H9 (cell line): ENCODE results near the gene DPH5. TPM values are rescaled to one million over a fixed set of nuclear protein-coding genes. Genes with fewer than 3 reads are reported as not detected.

Source experiments
- DNase-seq: peaks from one replicate; pipeline ENCODE4 v3.0.0-alpha.2; 2017
- H2AFZ ChIP-seq: one replicate; pipeline ENCODE4 v1.6.1; 2013; ENCODE audit warnings: mild to moderate bottlenecking, low read length, control low read depth, moderate library complexity
- H2AK5ac ChIP-seq: 2 replicates; pipeline ENCODE4 v1.6.1; 2013; ENCODE audit warnings: low read length, control low read depth, mixed read lengths; ENCODE audit not compliant: insufficient read length
- H2BK120ac ChIP-seq: one replicate; pipeline ENCODE4 v1.6.1; 2013; ENCODE audit warnings: low read depth, mild to moderate bottlenecking, low read length, control low read depth, inconsistent platforms; ENCODE audit not compliant: poor library complexity, severe bottlenecking
- H2BK12ac ChIP-seq: 2 replicates; pipeline ENCODE4 v1.6.1; 2013; ENCODE audit warnings: low read length, control low read depth, mixed read lengths, low read depth; ENCODE audit not compliant: insufficient read length
- H2BK15ac ChIP-seq: 2 replicates; pipeline ENCODE4 v1.6.1; 2013; ENCODE audit warnings: low read depth, low read length, control low read depth
- H2BK20ac ChIP-seq: one replicate; pipeline ENCODE4 v1.6.1; 2013; ENCODE audit warnings: low read depth, mild to moderate bottlenecking, low read length, control low read depth, inconsistent platforms; ENCODE audit not compliant: poor library complexity, severe bottlenecking
- H2BK5ac ChIP-seq: 2 replicates; pipeline ENCODE4 v1.6.1; 2013; ENCODE audit warnings: low read length, control low read depth, mixed read lengths; ENCODE audit not compliant: insufficient read length
- H3K14ac ChIP-seq: 2 replicates; pipeline ENCODE4 v1.6.1; 2013; ENCODE audit warnings: low read length, control low read depth; ENCODE audit not compliant: insufficient read depth
- H3K18ac ChIP-seq: 2 replicates; pipeline ENCODE4 v1.6.1; 2013; ENCODE audit warnings: low read depth, mild to moderate bottlenecking, mixed read lengths, low read length, control low read depth; ENCODE audit not compliant: insufficient read length
- H3K23ac ChIP-seq: 2 replicates; pipeline ENCODE4 v1.6.1; 2013; ENCODE audit warnings: low read length, control low read depth, mixed read lengths, low read depth; ENCODE audit not compliant: insufficient read length
- H3K23me2 ChIP-seq: 2 replicates; pipeline ENCODE4 v1.6.1; 2013; ENCODE audit warnings: low read depth, mild to moderate bottlenecking, mixed read lengths, low read length, control low read depth; ENCODE audit not compliant: insufficient read length, poor library complexity, severe bottlenecking
- H3K27ac ChIP-seq: 2 replicates; pipeline ENCODE4 v1.5.1; 2013; ENCODE audit warnings: low read length, control low read depth, mixed read lengths, low read depth; ENCODE audit not compliant: insufficient read length
- H3K27me3 ChIP-seq: 2 replicates; pipeline ENCODE4 v1.6.1; 2013; ENCODE audit warnings: low read length, control low read depth, inconsistent platforms; ENCODE audit not compliant: insufficient read depth
- H3K4ac ChIP-seq: 2 replicates; pipeline ENCODE4 v1.6.1; 2013; ENCODE audit warnings: low read depth, mild to moderate bottlenecking, control low read depth, inconsistent platforms, low read length, moderate library complexity
- H3K4me1 ChIP-seq: 2 replicates; pipeline ENCODE4 v1.6.1; 2013; ENCODE audit warnings: low read length, control low read depth, inconsistent platforms; ENCODE audit not compliant: insufficient read depth
- H3K4me2 ChIP-seq: 2 replicates; pipeline ENCODE4 v1.6.1; 2013; ENCODE audit warnings: low read length, control low read depth, mixed read lengths; ENCODE audit not compliant: insufficient read length, insufficient read depth
- H3K56ac ChIP-seq: 2 replicates; pipeline ENCODE4 v1.6.1; 2013; ENCODE audit warnings: low read depth, mild to moderate bottlenecking, mixed read lengths, low read length, control low read depth; ENCODE audit not compliant: insufficient read length
- H3K79me1 ChIP-seq: 2 replicates; pipeline ENCODE4 v1.6.1; 2013; ENCODE audit warnings: low read depth, mild to moderate bottlenecking, moderate library complexity, low read length, control low read depth, inconsistent platforms; ENCODE audit not compliant: insufficient read depth, poor library complexity, severe bottlenecking
- H3K79me2 ChIP-seq: 2 replicates; pipeline ENCODE4 v1.6.1; 2013; ENCODE audit warnings: low read length, control low read depth, inconsistent platforms; ENCODE audit not compliant: insufficient read depth
- H3K9ac ChIP-seq: 2 replicates; pipeline ENCODE4 v1.6.1; 2013; ENCODE audit warnings: low read length, control low read depth, mixed read lengths; ENCODE audit not compliant: insufficient read length; ENCODE audit errors: extremely low read depth
- H3K9me3 ChIP-seq: one replicate; pipeline ENCODE4 v1.6.1; 2013; ENCODE audit warnings: low read depth, low read length, inconsistent platforms; ENCODE audit not compliant: control insufficient read depth
- H3T11ph ChIP-seq: one replicate; pipeline ENCODE4 v1.6.1; 2013; ENCODE audit warnings: mild to moderate bottlenecking, low read length, control low read depth, inconsistent platforms
- H4K20me1 ChIP-seq: one replicate; pipeline ENCODE4 v1.6.1; 2013; ENCODE audit not compliant: control insufficient read depth, insufficient read length, insufficient read depth
- H4K5ac ChIP-seq: 2 replicates; pipeline ENCODE4 v1.6.1; 2013; ENCODE audit warnings: low read depth, mild to moderate bottlenecking, mixed read lengths, low read length, control low read depth; ENCODE audit not compliant: insufficient read length
- H4K8ac ChIP-seq: replicated peaks from 2 replicates; pipeline ENCODE4 v1.6.1; 2013; ENCODE audit warnings: low read length, control low read depth, mixed read lengths, low read depth; ENCODE audit not compliant: insufficient read length
- H4K91ac ChIP-seq: 2 replicates; pipeline ENCODE4 v1.6.1; 2013; ENCODE audit warnings: low read depth, mild to moderate bottlenecking, moderate library complexity, mixed read lengths, low read length, control low read depth; ENCODE audit not compliant: insufficient read length
- H3K27ac Mint-ChIP-seq, 3 experiments: 2 replicates in 2 of 3; 3 replicates in 1 of 3; pipeline ENCODE4 v1.8.0; 2020 to 2021; ENCODE audit warnings: mixed read lengths in 3 of 3, mild to moderate bottlenecking in 1 of 3, moderate library complexity in 1 of 3
- H3K27me3 Mint-ChIP-seq: 2 replicates; pipeline ENCODE4 v1.8.0; 2021; ENCODE audit warnings: low read depth, mild to moderate bottlenecking, moderate library complexity, mixed read lengths
- H3K36me3 Mint-ChIP-seq, 3 experiments: 2 replicates in 2 of 3; 3 replicates in 1 of 3; pipeline ENCODE4 v1.8.0; 2020 to 2021; ENCODE audit warnings: low read depth in 3 of 3, mixed read lengths in 3 of 3; ENCODE audit not compliant: insufficient read depth in 1 of 3
- H3K4me1 Mint-ChIP-seq, 2 experiments: 2 replicates each; pipeline ENCODE4 v1.8.0; 2020; ENCODE audit warnings: mixed read lengths in 2 of 2
- H3K4me3 Mint-ChIP-seq, 2 experiments: 2 replicates in 1 of 2; 3 replicates in 1 of 2; pipeline ENCODE4 v1.8.0; 2020 to 2021; ENCODE audit warnings: mild to moderate bottlenecking in 2 of 2, mixed read lengths in 2 of 2, moderate library complexity in 1 of 2
- H3K9me3 Mint-ChIP-seq, 2 experiments: 2 replicates in 1 of 2; 3 replicates in 1 of 2; pipeline ENCODE4 v1.8.0; 2020; ENCODE audit warnings: mild to moderate bottlenecking in 2 of 2, mixed read lengths in 2 of 2, moderate library complexity in 1 of 2
- CTCF ChIP-seq: fragments of 200-600 bp; sonication (generic); conservative IDR thresholded peaks from 3 replicates; pipeline ENCODE4 v1.8.0; 2021; ENCODE audit warnings: antibody characterized with exemption, mild to moderate bottlenecking
- WGBS: extraction: QIAGEN DNeasy Blood & Tissue Kit; methylation state at CpG from one replicate; pipeline ENCODE4 v1.1.7; 2013; ENCODE audit warnings: missing lambda C conversion rate, low lambda C conversion rate, mixed read lengths; ENCODE audit not compliant: insufficient read length; ENCODE audit errors: extremely low coverage; 5-methylcytosine and 5-hydroxymethylcytosine counted together
- total RNA-seq: library from RNA; stranded (reverse); gene quantifications from 2 replicates; pipeline ENCODE4 v1.2.1, GENCODE V29; 2021

Gene DPH5
- total RNA-seq, 1 experiment from 2014 or later = 49.4 TPM

DNA sequence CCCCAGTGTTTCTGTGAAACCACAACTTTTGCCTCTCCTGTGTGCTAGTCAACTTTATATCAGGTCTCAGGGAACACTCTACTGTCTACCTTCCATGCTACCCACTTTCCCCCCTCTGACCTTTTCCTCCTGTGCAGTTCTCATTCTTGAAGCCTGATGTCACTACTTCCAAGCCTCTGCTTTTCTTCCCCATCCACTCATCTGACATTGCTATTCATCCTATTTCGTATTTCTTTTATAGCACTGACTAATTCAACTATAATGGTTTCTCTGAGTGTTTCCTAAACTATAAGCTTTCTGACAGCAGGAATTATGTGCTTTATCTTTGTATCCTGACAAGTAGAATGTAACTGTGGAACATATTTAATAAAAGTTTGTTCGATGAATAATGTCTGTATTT, 18.2 kb upstream of the DPH5 start:
- Histone ChIP-seq H4K8ac (no peak overlapping the region), H3K18ac (no peak overlapping the region), H3T11ph (no peak overlapping the region), H2BK20ac (no peak overlapping the region), H3K9ac (no peak overlapping the region), H2AK5ac (no peak overlapping the region), H3K23ac (no peak overlapping the region), H4K5ac (no peak overlapping the region), H3K56ac (no peak overlapping the region), H3K27me3 (no peaks in the 10 kb centered on the region), H2BK120ac (no peak overlapping the region), H4K20me1 (no peaks in the 10 kb centered on the region), H3K4ac (no peak overlapping the region), H3K79me2 (no peaks in the 10 kb centered on the region), H2BK12ac (no peak overlapping the region), H3K27ac (no peak overlapping the region), H2BK5ac (no peak overlapping the region), H3K9me3 (peaks cover 15% of the 10 kb centered on the region), H2BK15ac (no peak overlapping the region), H3K4me2 (no peak overlapping the region), H3K79me1 (no peaks in the 10 kb centered on the region), H2AFZ (no peak overlapping the region), H3K23me2 (no peaks in the 10 kb centered on the region), H3K14ac (no peak overlapping the region), H3K4me1 (no peaks in the 10 kb centered on the region), H4K91ac (no peak overlapping the region)
- no CpG with 5 or more reads among the region's 2 CpGs for WGBS
- no peaks in the 10 kb centered on the region for H3K4me1 Mint-ChIP-seq
- H3K36me3 Mint-ChIP-seq = peaks cover 26 to 28% (median 28%) of the 10 kb centered on the region in 3 experiments
- H3K9me3 Mint-ChIP-seq = peaks cover 22 to 26% of the 10 kb centered on the region in 2 experiments
- no peak for TF ChIP-seq CTCF
- no peak overlapping the region for H3K4me3 Mint-ChIP-seq
- no peaks in the 10 kb centered on the region for H3K27me3 Mint-ChIP-seq
- no peak overlapping the region for H3K27ac Mint-ChIP-seq
- no peak for DNase-seq
